Measurements from ENCODE around the gene SLC20A1. TPM values are rescaled to one million over a fixed set of nuclear protein-coding genes. Genes with fewer than 3 reads are reported as not detected.
"Not testable (repeated sequence)": the region's sequence is repeated elsewhere in the genome, so short reads cannot be mapped to it uniquely, and the experiment has no call there.

SLC20A1 gene
- total and polyA plus RNA-seq, 2 of the 4 experiments (the other 2 are of a cell fraction) = 93.6 to 94.1 TPM

- Histone ChIP-seq H2BK15ac (ENCODE audit: low read depth, low read length) (no peak overlapping the region), H2AFZ (replicated peaks; ENCODE audit: low read length, poor library complexity) (no peak overlapping the region), H3K56ac (ENCODE audit: extremely low read depth, insufficient read depth, low read length) (no peak overlapping the region), H3K4me3 (ENCODE audit: insufficient read depth, low read depth, low read length) (no peak overlapping the region), H3K4me2 (ENCODE audit: low read depth, low read length) (no peak overlapping the region), H3K4ac (ENCODE audit: low read depth, low read length) (no peak overlapping the region), H2AK9ac (replicated peaks; ENCODE audit: low read depth, low read length, poor library complexity) (no peak overlapping the region), H2BK5ac (ENCODE audit: low read depth, low read length, poor library complexity, severe bottlenecking) (no peak overlapping the region), H3K79me1 (ENCODE audit: low read depth in 1 of 2, low read length in 2 of 2) (peaks cover 7 to 12% of the 10 kb centered on the region in 2 experiments; a peak in 2 of 4 replicates), H2BK20ac (ENCODE audit: low read depth, low read length) (no peak overlapping the region), H4K8ac (ENCODE audit: low read depth in 2 of 2, low read length in 2 of 2) (no peak overlapping the region), H3K14ac (replicated peaks; ENCODE audit: low read depth, low read length) (no peak overlapping the region), H4K91ac (ENCODE audit: insufficient read depth, low read depth, low read length) (no peak overlapping the region), H4K5ac (ENCODE audit: low read depth, low read length) (no peak overlapping the region), H3K4me1 (ENCODE audit: control insufficient read depth, insufficient read depth, low read length) (0 out of 2 replicates have a peak, but pooled peaks cover under 1% of the 10 kb centered on the region), H3K36me3 (ENCODE audit: control insufficient read depth, insufficient read depth, low read length) (peaks cover 18% of the 10 kb centered on the region), H4K20me1 (ENCODE audit: insufficient read depth, low read length) (peaks cover 8% of the 10 kb centered on the region), H2BK120ac (ENCODE audit: low read depth, low read length) (no peak overlapping the region), H2AK5ac (ENCODE audit: low read depth, low read length) (no peak overlapping the region), H3K23ac (ENCODE audit: low read depth, low read length) (no peak overlapping the region), H3K27me3 (ENCODE audit: control insufficient read depth, insufficient read depth, low read length) (no peaks in the 10 kb centered on the region), H3K9me1 (ENCODE audit: insufficient read depth, low read length) (0 out of 2 replicates have a peak, but pooled peaks cover 6% of the 10 kb centered on the region), H3K9ac (ENCODE audit: low read depth, low read length) (no peak overlapping the region), H3K27ac (ENCODE audit: insufficient read depth, low read length) (no peak overlapping the region), H3K9me3 (ENCODE audit: control insufficient read depth, insufficient read depth, low read length) (no peaks in the 10 kb centered on the region), H3K18ac (ENCODE audit: low read depth, low read length) (no peak overlapping the region)
- dilution Hi-C loops (cut with HindIII; ENCODE audit: low sequenced_read_pairs, unreplicated experiment) = no loop called here
- ATAC-seq (ENCODE audit: low read depth) = peak; percentile 12; the same call in 1 of the 2 replicates
- no TSS peak for BruUV-seq (replicated peaks)
- intact Hi-C loops (cut with micrococcal nuclease) = no loop called here
- ChIA-PET POLR2A (ENCODE audit: unreplicated experiment) (no interaction called here), CTCF (interaction anchor here (0.9 to 1.7 kb wide), 3 partner anchors 8 to 26 kb away, joined by 3 read pairs; no protein-coding TSS in a partner anchor)
- no CpG with 5 or more reads among the region's 3 CpGs for WGBS, 2 experiments (ENCODE audit: extremely low coverage in 2 of 2, insufficient read length in 1 of 2)
- no peak for TF ChIP-seq USF2 (IDR thresholded peaks at IDR 0.05; ENCODE audit: low read depth, low read length)
- TF ChIP-seq RFX5 (IDR thresholded peaks at IDR 0.05; ENCODE audit: low read depth, low read length) = no peak
- DNase-seq = no peak
- in situ Hi-C loops (cut with MboI; ENCODE audit: low sequenced_read_pairs) = no loop called here
Observed at GRCh38 chr2:112666761-112667122, 21.0 kb downstream of the SLC20A1 start.

DNA sequence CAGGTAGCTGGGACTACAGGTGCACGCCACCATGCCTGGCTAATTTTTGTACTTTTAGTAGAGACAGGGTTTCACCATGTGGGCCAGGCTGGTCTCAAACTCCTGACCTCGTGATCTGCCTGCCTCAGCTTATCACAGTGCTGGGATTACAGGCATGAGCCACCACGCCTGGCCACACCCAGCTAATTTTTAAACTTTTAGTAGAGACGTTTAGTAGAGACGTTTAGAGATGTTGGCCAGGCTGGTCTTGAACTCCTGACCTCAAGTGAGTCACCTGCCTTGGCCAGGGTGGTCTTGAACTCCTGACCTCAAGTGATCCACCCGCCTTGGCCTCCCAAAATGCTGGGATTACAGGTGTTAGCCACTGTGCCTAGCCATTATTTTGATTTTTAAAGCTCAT is 21.8 kb downstream of the SLC20A1 start:
- BruUV-seq (replicated peaks); H4K20me1 ChIP-seq (ENCODE audit: insufficient read depth, low read length); dilution Hi-C loops (cut with HindIII; ENCODE audit: low sequenced_read_pairs, unreplicated experiment); H3K4ac ChIP-seq (ENCODE audit: low read depth, low read length); in situ Hi-C loops (cut with MboI; ENCODE audit: low sequenced_read_pairs); ATAC-seq (ENCODE audit: low read depth); H3K4me3 ChIP-seq (ENCODE audit: insufficient read depth, low read depth, low read length); H2BK20ac ChIP-seq (ENCODE audit: low read depth, low read length); H2AFZ ChIP-seq (replicated peaks; ENCODE audit: low read length, poor library complexity); H3K4me1 ChIP-seq (ENCODE audit: control insufficient read depth, insufficient read depth, low read length); H3K23ac ChIP-seq (ENCODE audit: low read depth, low read length); H4K5ac ChIP-seq (ENCODE audit: low read depth, low read length); DNase-seq; H3K18ac ChIP-seq (ENCODE audit: low read depth, low read length); H3K27me3 ChIP-seq (ENCODE audit: control insufficient read depth, insufficient read depth, low read length); H2BK15ac ChIP-seq (ENCODE audit: low read depth, low read length); intact Hi-C loops (cut with micrococcal nuclease); H3K14ac ChIP-seq (replicated peaks; ENCODE audit: low read depth, low read length); H3K9me3 ChIP-seq (ENCODE audit: control insufficient read depth, insufficient read depth, low read length); H2AK5ac ChIP-seq (ENCODE audit: low read depth, low read length); H3K4me2 ChIP-seq (ENCODE audit: low read depth, low read length); H2BK120ac ChIP-seq (ENCODE audit: low read depth, low read length); H3K79me1 ChIP-seq (ENCODE audit: low read depth in 1 of 2, low read length in 2 of 2); H2BK5ac ChIP-seq (ENCODE audit: low read depth, low read length, poor library complexity, severe bottlenecking); H4K8ac ChIP-seq (ENCODE audit: low read depth in 2 of 2, low read length in 2 of 2); H3K56ac ChIP-seq (ENCODE audit: extremely low read depth, insufficient read depth, low read length); H2AK9ac ChIP-seq (replicated peaks; ENCODE audit: low read depth, low read length, poor library complexity); POLR2A ChIA-PET (ENCODE audit: unreplicated experiment); H3K9ac ChIP-seq (ENCODE audit: low read depth, low read length); H3K9me1 ChIP-seq (ENCODE audit: insufficient read depth, low read length); H4K91ac ChIP-seq (ENCODE audit: insufficient read depth, low read depth, low read length); H3K27ac ChIP-seq (ENCODE audit: insufficient read depth, low read length): not testable (repeated sequence)
- peaks cover 14% of the 10 kb centered on the region for H3K36me3 ChIP-seq (ENCODE audit: control insufficient read depth, insufficient read depth, low read length)
- WGBS, 2 experiments (ENCODE audit: extremely low coverage in 2 of 2, insufficient read length in 1 of 2) = 85% methylated on average over 3 of the region's 6 CpGs; no CpG with 5 or more reads in 1 of the 2 experiments
- CTCF ChIA-PET = interaction anchor here (1.6 to 1.7 kb wide), 2 partner anchors 18 to 25 kb away, joined by 3 read pairs; no protein-coding TSS in a partner anchor
